HCT116 (cell line): ENCODE results near the gene SEC16A.

Experiments
- ELF1 ChIP-seq: IDR thresholded peaks from 2 replicates; pipeline ENCODE4 v1.6.1; 2012; ENCODE audit warnings: low read depth, borderline replicate concordance
- EZH2 ChIP-seq: fragments of 200-600 bp; sonication (generic); IDR thresholded peaks from 2 replicates; pipeline ENCODE4 v1.6.1; 2017; ENCODE audit warnings: antibody characterized with exemption, mixed run types
- POLR2A ChIP-seq: IDR thresholded peaks from 2 replicates; pipeline ENCODE4 v1.7.0; 2011; ENCODE audit warnings: borderline replicate concordance; ENCODE audit not compliant: insufficient read depth, insufficient read length; ENCODE audit errors: extremely low read depth
- RAD21 ChIP-seq: IDR thresholded peaks from 2 replicates; pipeline ENCODE4 v1.6.1; 2012; ENCODE audit warnings: low read depth, mild to moderate bottlenecking
- TCF7L2 ChIP-seq: IDR thresholded peaks from 2 replicates; pipeline ENCODE4 v1.7.0; 2011; ENCODE audit warnings: borderline replicate concordance, inconsistent platforms; ENCODE audit not compliant: insufficient read depth, insufficient read length; ENCODE audit errors: extremely low read depth
- YY1 ChIP-seq: IDR thresholded peaks from 2 replicates; pipeline ENCODE4 v1.6.1; 2011; ENCODE audit warnings: low read length, low read depth, moderate library complexity, mild to moderate bottlenecking; ENCODE audit not compliant: insufficient replicate concordance; ENCODE audit errors: extremely low read depth
- TF ChIP-seq, protein P1 (sequence below), 3 experiments: fragments of 200-600 bp in 1 of 3; sonication (generic) in 1 of 3; IDR thresholded peaks in 2 of 3; conservative IDR thresholded peaks in 1 of 3; 2 replicates each; pipeline ENCODE4 v1.5.1; 2012 to 2017; ENCODE audit warnings: low read depth in 2 of 3, low read length in 2 of 3, antibody characterized with exemption in 1 of 3, borderline replicate concordance in 1 of 3, control low read depth in 1 of 3, mild to moderate bottlenecking in 1 of 3, mixed read lengths in 1 of 3, mixed run types in 1 of 3, moderate library complexity in 1 of 3; ENCODE audit not compliant: insufficient read depth in 1 of 3
- TF ChIP-seq, protein P2 (sequence below): IDR thresholded peaks from 2 replicates; pipeline ENCODE4 v1.6.1; 2012
- TF ChIP-seq, protein P3 (sequence below): IDR thresholded peaks from 2 replicates; pipeline ENCODE4 v1.6.1; 2012

DNA sequence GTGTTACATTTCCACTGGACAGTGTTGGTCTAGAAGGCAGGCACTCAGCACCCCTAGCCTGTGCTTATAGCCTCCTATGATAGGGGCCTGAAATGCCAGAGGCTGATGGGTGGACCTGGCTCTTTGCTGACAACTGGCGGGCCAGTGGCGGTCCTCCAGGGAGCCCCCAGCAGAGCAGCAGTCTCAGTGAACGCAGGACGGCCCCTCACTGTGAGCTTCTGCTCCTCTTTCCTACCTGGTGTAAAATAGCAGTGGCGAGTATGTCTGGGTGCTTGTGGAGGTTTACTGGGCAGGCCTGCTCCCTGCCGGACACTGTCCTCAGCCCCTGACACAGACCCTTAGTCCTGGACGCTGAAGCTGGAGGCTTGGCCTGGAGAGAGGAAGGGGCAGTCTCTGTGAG lies 3.3 kb upstream of the SEC16A start:
- TF ChIP-seq RAD21 (no peak), TCF7L2 (no peak), YY1 (no peak), POLR2A (no peak), ELF1 (no peak), EZH2 (no peak)
- TF ChIP-seq, protein P1, sequence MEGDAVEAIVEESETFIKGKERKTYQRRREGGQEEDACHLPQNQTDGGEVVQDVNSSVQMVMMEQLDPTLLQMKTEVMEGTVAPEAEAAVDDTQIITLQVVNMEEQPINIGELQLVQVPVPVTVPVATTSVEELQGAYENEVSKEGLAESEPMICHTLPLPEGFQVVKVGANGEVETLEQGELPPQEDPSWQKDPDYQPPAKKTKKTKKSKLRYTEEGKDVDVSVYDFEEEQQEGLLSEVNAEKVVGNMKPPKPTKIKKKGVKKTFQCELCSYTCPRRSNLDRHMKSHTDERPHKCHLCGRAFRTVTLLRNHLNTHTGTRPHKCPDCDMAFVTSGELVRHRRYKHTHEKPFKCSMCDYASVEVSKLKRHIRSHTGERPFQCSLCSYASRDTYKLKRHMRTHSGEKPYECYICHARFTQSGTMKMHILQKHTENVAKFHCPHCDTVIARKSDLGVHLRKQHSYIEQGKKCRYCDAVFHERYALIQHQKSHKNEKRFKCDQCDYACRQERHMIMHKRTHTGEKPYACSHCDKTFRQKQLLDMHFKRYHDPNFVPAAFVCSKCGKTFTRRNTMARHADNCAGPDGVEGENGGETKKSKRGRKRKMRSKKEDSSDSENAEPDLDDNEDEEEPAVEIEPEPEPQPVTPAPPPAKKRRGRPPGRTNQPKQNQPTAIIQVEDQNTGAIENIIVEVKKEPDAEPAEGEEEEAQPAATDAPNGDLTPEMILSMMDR (IDR thresholded peaks at IDR 0.05 in 2 of 3, conservative IDR thresholded peaks at IDR 0.05 in 1 of 3; ENCODE audit: borderline replicate concordance in 1 of 3, insufficient read depth in 1 of 3, low read depth in 2 of 3, low read length in 2 of 3): no peak
- TF ChIP-seq, protein P2, sequence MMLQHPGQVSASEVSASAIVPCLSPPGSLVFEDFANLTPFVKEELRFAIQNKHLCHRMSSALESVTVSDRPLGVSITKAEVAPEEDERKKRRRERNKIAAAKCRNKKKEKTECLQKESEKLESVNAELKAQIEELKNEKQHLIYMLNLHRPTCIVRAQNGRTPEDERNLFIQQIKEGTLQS: no peak
- TF ChIP-seq, protein P3, sequence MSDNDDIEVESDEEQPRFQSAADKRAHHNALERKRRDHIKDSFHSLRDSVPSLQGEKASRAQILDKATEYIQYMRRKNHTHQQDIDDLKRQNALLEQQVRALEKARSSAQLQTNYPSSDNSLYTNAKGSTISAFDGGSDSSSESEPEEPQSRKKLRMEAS: no peak
